Neural cell (in vitro differentiated cells): ENCODE data around the gene HSBP1L1.

ENCODE experiments used
- CTCF ChIP-seq: fragments of 450-650 bp; IDR thresholded peaks from 2 replicates; pipeline ENCODE4 v1.5.1; 2014; ENCODE audit warnings: antibody characterized with exemption, mild to moderate bottlenecking, moderate library complexity; ENCODE audit not compliant: poor library complexity, severe bottlenecking
- POLR2AphosphoS5 ChIP-seq: IDR thresholded peaks from 2 replicates; pipeline ENCODE4 v1.6.1; 2012
- RAD21 ChIP-seq: fragments of 450-650 bp; conservative IDR thresholded peaks from 2 replicates; pipeline ENCODE4 v1.6.1; 2014; ENCODE audit warnings: antibody characterized with exemption, mild to moderate bottlenecking, moderate library complexity
- REST ChIP-seq: IDR thresholded peaks from 2 replicates; pipeline ENCODE4 v1.6.1; 2012; ENCODE audit warnings: borderline replicate concordance
- TAF1 ChIP-seq: IDR thresholded peaks from 2 replicates; pipeline ENCODE4 v1.6.1; 2012; ENCODE audit warnings: low read depth

GRCh38 chr18:79922971-79923411, 41.5 kb upstream of the HSBP1L1 start:
- no peak for TF ChIP-seq TAF1
- TF ChIP-seq CTCF: no peak
- TF ChIP-seq POLR2AphosphoS5: no peak
- TF ChIP-seq RAD21: no peak
- no peak for TF ChIP-seq REST
